Pancreas (tissue), 10 donors: ENCODE results near the gene TEK. TPM values are rescaled to one million over a fixed set of nuclear protein-coding genes. Genes with fewer than 3 reads are reported as not detected.

ENCODE experiments used
- ATAC-seq, 4 donors: fragments of 200-7000 bp; cut with Tn5 transposase; one replicate each; pipeline versions ENCODE4 v1.8.0 to v1.9.1; 2020; ENCODE audit warnings: mild to moderate bottlenecking in 4 of 4, moderate library complexity in 4 of 4
- DNase-seq, 6 donors: peaks; one replicate each; pipeline ENCODE4 v3.0.0-alpha.2; 2020
- FAIRE-seq: peaks from 2 replicates; lab custom pipeline; 2012; peaks lifted over from hg19 to GRCh38; lab: Jason Lieb, UNC
- H3K27ac ChIP-seq, 4 donors: fragments of 200-600 bp; sonication (generic); 1 replicate in 3 of 4; 2 replicates in 1 of 4; pipeline versions ENCODE4 v1.5.0 to v1.8.0; 2020
- H3K27me3 ChIP-seq, 4 donors: fragments of 200-600 bp; one replicate each; pipeline ENCODE4 v1.8.0; 2021
- H3K36me3 ChIP-seq, 3 donors: fragments of 200-600 bp; sonication (generic) in 1 of 3; one replicate each; pipeline versions ENCODE4 v1.5.0 to v1.8.0; 2020 to 2021
- H3K4me1 ChIP-seq, 3 donors: fragments of 200-600 bp; one replicate each; pipeline ENCODE4 v1.8.0; 2021
- H3K4me3 ChIP-seq, 4 donors: fragments of 200-600 bp; sonication (generic) in 2 of 4; one replicate each; pipeline versions ENCODE4 v1.5.0 to v1.8.0; 2020 to 2021
- H3K9me3 ChIP-seq, 4 donors: fragments of 200-600 bp; one replicate each; pipeline ENCODE4 v1.8.0; 2021
- CTCF ChIP-seq, 4 donors: fragments of 200-600 bp; sonication (generic) in 3 of 4; IDR thresholded peaks; one replicate each; pipeline versions ENCODE4 v1.5.0 to v1.8.0; 2021; ENCODE audit warnings: antibody characterized with exemption in 4 of 4
- WGBS, 2 donors: extraction: QIAGEN DNeasy Blood & Tissue Kit; methylation state at CpG; one replicate each; pipeline ENCODE4 v1.1.7; 2013; 5-methylcytosine and 5-hydroxymethylcytosine counted together
- intact Hi-C, 3 donors: fragments of 100-400 bp; cut with DNase I; formaldehyde crosslinking; loops; one replicate each; pipeline versions ENCODE4 v1.11.1 to v1.14.2; 2022
- polyA plus RNA-seq, 2 donors: library from polyadenylated mRNA; stranded (reverse); fragments of 200-250 nt; gene quantifications; one replicate each; pipeline ENCODE4 v1.2.3, GENCODE V29; 2013
- total RNA-seq, 6 donors: library from RNA; stranded (reverse); fragmentation: NEBNext Ultra II Directional in 4 of 6; extraction: Animal tissue kit (Norgen Biotek cat#: 25700) in 4 of 6; gene quantifications; one replicate each; pipeline versions ENCODE4 v1.2.1 to v1.2.4, GENCODE V29; 2021 to 2023
- donor health status: healthy with polysubstance abuse.
- donor health status: DM: no; HTN: no; CAD: no; lungs with moderate emphysema.
- donor health status: DM: no; HTN: no; CAD: no.
- donor health status: control.
- donor health status: control.
- donor health status: Bipolar disorder and iron deficiency.
- donor health status: DM: yes; HTN: yes; CAD: no.
- donor health status: DM: no; HTN: no; CAD: no.
- donor health status: DM: no; HTN: no; CAD: no.
- donor health status: DM: yes; HTN: yes; CAD: no.

Gene TEK
- total and polyA plus RNA-seq, 8 donors = 0.91 to 3.8 (median 1.9) TPM

- Histone ChIP-seq H3K4me3 (no peak overlapping the region), H3K9me3 (no peaks in the 10 kb centered on the region), H3K4me1 (peaks cover 0 to 5% (median 4%) of the 10 kb centered on the region in 3 donors), H3K36me3 (no peaks in the 10 kb centered on the region), H3K27me3 (no peaks in the 10 kb centered on the region), H3K27ac (no peak overlapping the region)
- WGBS, 2 donors = 83 to 86% methylated on average over 3 of the region's 3 CpGs
- no peak for TF ChIP-seq CTCF (IDR thresholded peaks at IDR 0.05)
- intact Hi-C loops = no loop called here
- FAIRE-seq (no peak), ATAC-seq (no peak), DNase-seq (no peak)
Measured at GRCh38 chr9:27124151-27124550, 15.1 kb downstream of the TEK start.

GRCh38 chr9:27125030-27125429 is 16.0 kb downstream of the TEK start:
- DNase-seq (peak in 4 of 6 donors; percentile 27 to 73 (median 55)), FAIRE-seq (peak; percentile 17), ATAC-seq (peak; percentile 69 to 97 (median 94))
- Histone ChIP-seq H3K27ac (no peak overlapping the region), H3K4me1 (peaks cover 0 to 5% (median 4%) of the 10 kb centered on the region in 3 donors), H3K4me3 (no peak overlapping the region), H3K9me3 (no peaks in the 10 kb centered on the region), H3K36me3 (no peaks in the 10 kb centered on the region), H3K27me3 (no peaks in the 10 kb centered on the region)
- intact Hi-C loops = no loop called here
- WGBS, 2 donors = 24 to 37% methylated on average over 4 of the region's 4 CpGs
- TF ChIP-seq CTCF (IDR thresholded peaks at IDR 0.05) = no peak

- ATAC-seq (no peak), FAIRE-seq (no peak), DNase-seq (no peak)
- H3K4me3 ChIP-seq = no peak overlapping the region
- TF ChIP-seq CTCF (IDR thresholded peaks at IDR 0.05) = no peak
- intact Hi-C loops = no loop called here
- H3K27me3 ChIP-seq = no peaks in the 10 kb centered on the region
- H3K9me3 ChIP-seq = no peaks in the 10 kb centered on the region
- peaks cover 0 to 5% (median 4%) of the 10 kb centered on the region in 3 donors for H3K4me1 ChIP-seq
- no peaks in the 10 kb centered on the region for H3K36me3 ChIP-seq
- WGBS, 2 donors = 49 to 58% methylated on average over 5 of the region's 5 CpGs
- H3K27ac ChIP-seq = no peak overlapping the region
Measured at GRCh38 chr9:27125936-27126335, 16.9 kb downstream of the TEK start.

GRCh38 chr9:27126670-27127069 is 17.6 kb downstream of the TEK start:
- no peaks in the 10 kb centered on the region for H3K27me3 ChIP-seq
- H3K27ac ChIP-seq = no peak overlapping the region
- 70 to 81% methylated on average over 2 of the region's 2 CpGs for WGBS, 2 donors
- TF ChIP-seq CTCF (IDR thresholded peaks at IDR 0.05) = no peak
- H3K4me3 ChIP-seq = no peak overlapping the region
- peaks cover 0 to 5% (median 4%) of the 10 kb centered on the region in 3 donors for H3K4me1 ChIP-seq
- FAIRE-seq = no peak
- no peaks in the 10 kb centered on the region for H3K9me3 ChIP-seq
- H3K36me3 ChIP-seq = no peaks in the 10 kb centered on the region
- DNase-seq = no peak
- ATAC-seq = peak in 1 of 4 donors; percentile 38
- intact Hi-C loops = no loop called here

- no peak for TF ChIP-seq CTCF (IDR thresholded peaks at IDR 0.05)
- no peaks in the 10 kb centered on the region for H3K9me3 ChIP-seq
- H3K4me3 ChIP-seq = no peak overlapping the region
- H3K27me3 ChIP-seq = no peaks in the 10 kb centered on the region
- peaks cover 0 to 5% (median 4%) of the 10 kb centered on the region in 3 donors for H3K4me1 ChIP-seq
- no peak overlapping the region for H3K27ac ChIP-seq
- 45 to 72% methylated on average over 1 of the region's 1 CpG for WGBS, 2 donors
- intact Hi-C loops = no loop called here
- no peaks in the 10 kb centered on the region for H3K36me3 ChIP-seq
- DNase-seq (no peak), FAIRE-seq (no peak), ATAC-seq (no peak)
Measured at GRCh38 chr9:27129221-27129620, 20.2 kb downstream of the TEK start.
